Measurements from ENCODE around the gene SNRNP70.

SNRNP70 gene

GRCh38 chr19:49102303-49102702 is 17.1 kb downstream of the SNRNP70 start:
- no peak for DNase-seq (ENCODE audit: low read depth)

- DNase-seq (ENCODE audit: low read depth) = no peak
Measured at GRCh38 chr19:49103331-49104085, 18.3 kb downstream of the SNRNP70 start.

- DNase-seq (ENCODE audit: low read depth) = no peak
Measured at GRCh38 chr19:49104229-49104864, 19.1 kb downstream of the SNRNP70 start.

GRCh38 chr19:49106648-49107135 is 21.4 kb downstream of the SNRNP70 start:
- no peak for DNase-seq (ENCODE audit: low read depth)

- no peak for DNase-seq (ENCODE audit: low read depth)
Measured at GRCh38 chr19:49107625-49108459, 22.6 kb downstream of the SNRNP70 start.

- DNase-seq (ENCODE audit: low read depth) = no peak
Measured at GRCh38 chr19:49109051-49109450, 23.8 kb downstream of the SNRNP70 start.

GRCh38 chr19:49109569-49110233 is 24.4 kb downstream of the SNRNP70 start:
- DNase-seq (ENCODE audit: low read depth) = no peak

GRCh38 chr19:49110567-49110966 is 25.3 kb downstream of the SNRNP70 start:
- DNase-seq (ENCODE audit: low read depth) = no peak

- DNase-seq (ENCODE audit: low read depth) = no peak
Measured at GRCh38 chr19:49111218-49111998, 26.2 kb downstream of the SNRNP70 start.

GRCh38 chr19:49113762-49114629 is 28.7 kb downstream of the SNRNP70 start, which contains the start of gene LIN7B:
LIN7B (plus strand) TSS chr19:49114370; CDS start chr19:49114405, 35 bp downstream.
- DNase-seq (ENCODE audit: low read depth) = no peak

GRCh38 chr19:49114630-49115363 is 29.5 kb downstream of the SNRNP70 start:
- no peak for DNase-seq (ENCODE audit: low read depth)

GRCh38 chr19:49116544-49116943 is 31.3 kb downstream of the SNRNP70 start:
- no peak for DNase-seq (ENCODE audit: low read depth)

GRCh38 chr19:49117677-49118564 is 32.7 kb downstream of the SNRNP70 start:
- no peak for DNase-seq (ENCODE audit: low read depth)

GRCh38 chr19:49118565-49119410 is 33.5 kb downstream of the SNRNP70 start, which contains the start of gene C19orf73:
C19orf73 (minus strand) TSS chr19:49119143; CDS start chr19:49119022, 121 bp downstream.
- no peak for DNase-seq (ENCODE audit: low read depth)

GRCh38 chr19:49119411-49120324 is 34.4 kb downstream of the SNRNP70 start, which contains the start of gene PPFIA3:
PPFIA3 (plus strand) TSS chr19:49119544; CDS start chr19:49127874, 8,330 bp downstream.
- no peak for DNase-seq (ENCODE audit: low read depth)

GRCh38 chr19:49120325-49120683 is 35.1 kb downstream of the SNRNP70 start:
- DNase-seq (ENCODE audit: low read depth) = no peak
